Upper lobe of left lung (tissue), 6 donors: ENCODE results near the gene DAD1. TPM values are rescaled to one million over a fixed set of nuclear protein-coding genes. Genes with fewer than 3 reads are reported as not detected.
"Not testable (repeated sequence)": the region's sequence is repeated elsewhere in the genome, so short reads cannot be mapped to it uniquely, and the experiment has no call there.

Experiments used
- ATAC-seq, 2 donors: fragments of 200-7000 bp; cut with Tn5 transposase; one replicate each; pipeline ENCODE4 v1.9.1; 2022; ENCODE audit warnings: mild to moderate bottlenecking in 2 of 2, moderate library complexity in 2 of 2; ENCODE audit not compliant: low FRiP score in 2 of 2
- DNase-seq, 2 donors: peaks; one replicate each; pipeline ENCODE4 v3.0.0-alpha.2; 2019 to 2020
- H3K27ac ChIP-seq, 4 donors: fragments of 200-600 bp; sonication (generic); one replicate each; pipeline ENCODE4 v1.5.1; 2016 to 2019
- H3K27me3 ChIP-seq, 4 donors: fragments of 200-600 bp; sonication (generic); one replicate each; pipeline ENCODE4 v1.5.1; 2017 to 2019
- H3K36me3 ChIP-seq, 4 donors: fragments of 200-600 bp; sonication (generic); one replicate each; pipeline ENCODE4 v1.5.1; 2016 to 2019
- H3K4me1 ChIP-seq, 4 donors: fragments of 200-600 bp; sonication (generic); one replicate each; pipeline ENCODE4 v1.5.1; 2018 to 2019
- H3K4me3 ChIP-seq, 4 donors: fragments of 200-600 bp; sonication (generic); one replicate each; pipeline ENCODE4 v1.5.1; 2017 to 2019; ENCODE audit warnings: mild to moderate bottlenecking in 2 of 4, moderate library complexity in 1 of 4
- H3K9me3 ChIP-seq, 4 donors: fragments of 200-600 bp; sonication (generic); one replicate each; pipeline ENCODE4 v1.5.1; 2018 to 2019
- EP300 ChIP-seq, 4 donors: sonication (generic); formaldehyde crosslinking; IDR thresholded peaks; one replicate each; pipeline ENCODE4 v1.5.1; 2017; ENCODE audit warnings: antibody characterized with exemption in 4 of 4, control low read depth in 2 of 4
- POLR2A ChIP-seq, 4 donors: fragments of 450-650 bp; IDR thresholded peaks; one replicate each; pipeline ENCODE4 v1.5.1; 2016 to 2017; ENCODE audit warnings: antibody characterized with exemption in 4 of 4, mild to moderate bottlenecking in 2 of 4
- POLR2AphosphoS5 ChIP-seq, 2 donors: sonication (generic); formaldehyde crosslinking; IDR thresholded peaks; one replicate each; pipeline ENCODE4 v1.5.1; 2017; ENCODE audit warnings: antibody characterized with exemption in 2 of 2
- WGBS, 2 donors: methylation state at CpG; one replicate each; pipeline ENCODE4 v1.1.5; 2017 to 2018; 5-methylcytosine and 5-hydroxymethylcytosine counted together
- total RNA-seq, 6 donors: library from RNA; depleted of rRNA in 4 of 6; stranded (reverse); fragments of >200 nt in 4 of 6; gene quantifications; one replicate each; pipeline versions ENCODE4 v1.1.0 to v1.2.1, GENCODE V29; 2016 to 2021
- TF ChIP-seq, protein P1 (sequence below), 6 experiments: fragments of 450-650 bp in 4 of 6; fragments of 200-600 bp in 2 of 6; sonication (generic) in 2 of 6; IDR thresholded peaks; one replicate each; pipeline ENCODE4 v1.5.1; 2016 to 2019; ENCODE audit warnings: antibody characterized with exemption in 6 of 6
- donor health status: DM: no; HTN: no; CAD: no; lungs with moderate emphysema.
- donor health status: DM: no; HTN: yes; CAD: no; lungs with severe emphysema.

DAD1 gene
- total RNA-seq, 6 donors from 2014 or later: 8.4 to 188 (median 134) TPM

GRCh38 chr14:22547313-22547947, 41.6 kb downstream of the DAD1 start:
- H3K27ac ChIP-seq: peak overlapping the region in 2 of 4 donors; percentile 21 to 54
- WGBS, 2 donors: 66 to 75% methylated on average over 9 of the region's 9 CpGs
- no peak for TF ChIP-seq POLR2A (IDR thresholded peaks at IDR 0.05)

GRCh38 chr14:22546722-22547071, 42.3 kb downstream of the DAD1 start:
- no peaks in the 10 kb centered on the region for H3K27me3 ChIP-seq
- no peak for TF ChIP-seq POLR2AphosphoS5 (IDR thresholded peaks at IDR 0.05)
- no peak for TF ChIP-seq EP300 (IDR thresholded peaks at IDR 0.05)
- TF ChIP-seq POLR2A (IDR thresholded peaks at IDR 0.05): no peak
- TF ChIP-seq, protein P1, sequence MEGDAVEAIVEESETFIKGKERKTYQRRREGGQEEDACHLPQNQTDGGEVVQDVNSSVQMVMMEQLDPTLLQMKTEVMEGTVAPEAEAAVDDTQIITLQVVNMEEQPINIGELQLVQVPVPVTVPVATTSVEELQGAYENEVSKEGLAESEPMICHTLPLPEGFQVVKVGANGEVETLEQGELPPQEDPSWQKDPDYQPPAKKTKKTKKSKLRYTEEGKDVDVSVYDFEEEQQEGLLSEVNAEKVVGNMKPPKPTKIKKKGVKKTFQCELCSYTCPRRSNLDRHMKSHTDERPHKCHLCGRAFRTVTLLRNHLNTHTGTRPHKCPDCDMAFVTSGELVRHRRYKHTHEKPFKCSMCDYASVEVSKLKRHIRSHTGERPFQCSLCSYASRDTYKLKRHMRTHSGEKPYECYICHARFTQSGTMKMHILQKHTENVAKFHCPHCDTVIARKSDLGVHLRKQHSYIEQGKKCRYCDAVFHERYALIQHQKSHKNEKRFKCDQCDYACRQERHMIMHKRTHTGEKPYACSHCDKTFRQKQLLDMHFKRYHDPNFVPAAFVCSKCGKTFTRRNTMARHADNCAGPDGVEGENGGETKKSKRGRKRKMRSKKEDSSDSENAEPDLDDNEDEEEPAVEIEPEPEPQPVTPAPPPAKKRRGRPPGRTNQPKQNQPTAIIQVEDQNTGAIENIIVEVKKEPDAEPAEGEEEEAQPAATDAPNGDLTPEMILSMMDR (IDR thresholded peaks at IDR 0.05): no peak
- H3K4me3 ChIP-seq: no peak overlapping the region
- peak overlapping the region in 3 of 4 donors; percentile 23 to 48 (median 44) for H3K27ac ChIP-seq
- DNase-seq: no peak
- no peaks in the 10 kb centered on the region for H3K9me3 ChIP-seq
- WGBS, 2 donors: 77 to 91% methylated on average over 3 of the region's 3 CpGs
- peaks cover 2 to 7% (median 6%) of the 10 kb centered on the region in 4 donors for H3K4me1 ChIP-seq
- no peaks in the 10 kb centered on the region for H3K36me3 ChIP-seq
- ATAC-seq: no peak

More at GRCh38 chr14:22547313-22547947, 41.6 kb downstream of the DAD1 start:
- H3K36me3 ChIP-seq: no peaks in the 10 kb centered on the region
- H3K4me1 ChIP-seq: peaks cover 2 to 7% (median 6%) of the 10 kb centered on the region in 4 donors
- no peak for DNase-seq
- no peaks in the 10 kb centered on the region for H3K9me3 ChIP-seq
- no peak for ATAC-seq
- no peaks in the 10 kb centered on the region for H3K27me3 ChIP-seq
- no peak overlapping the region for H3K4me3 ChIP-seq

DNA sequence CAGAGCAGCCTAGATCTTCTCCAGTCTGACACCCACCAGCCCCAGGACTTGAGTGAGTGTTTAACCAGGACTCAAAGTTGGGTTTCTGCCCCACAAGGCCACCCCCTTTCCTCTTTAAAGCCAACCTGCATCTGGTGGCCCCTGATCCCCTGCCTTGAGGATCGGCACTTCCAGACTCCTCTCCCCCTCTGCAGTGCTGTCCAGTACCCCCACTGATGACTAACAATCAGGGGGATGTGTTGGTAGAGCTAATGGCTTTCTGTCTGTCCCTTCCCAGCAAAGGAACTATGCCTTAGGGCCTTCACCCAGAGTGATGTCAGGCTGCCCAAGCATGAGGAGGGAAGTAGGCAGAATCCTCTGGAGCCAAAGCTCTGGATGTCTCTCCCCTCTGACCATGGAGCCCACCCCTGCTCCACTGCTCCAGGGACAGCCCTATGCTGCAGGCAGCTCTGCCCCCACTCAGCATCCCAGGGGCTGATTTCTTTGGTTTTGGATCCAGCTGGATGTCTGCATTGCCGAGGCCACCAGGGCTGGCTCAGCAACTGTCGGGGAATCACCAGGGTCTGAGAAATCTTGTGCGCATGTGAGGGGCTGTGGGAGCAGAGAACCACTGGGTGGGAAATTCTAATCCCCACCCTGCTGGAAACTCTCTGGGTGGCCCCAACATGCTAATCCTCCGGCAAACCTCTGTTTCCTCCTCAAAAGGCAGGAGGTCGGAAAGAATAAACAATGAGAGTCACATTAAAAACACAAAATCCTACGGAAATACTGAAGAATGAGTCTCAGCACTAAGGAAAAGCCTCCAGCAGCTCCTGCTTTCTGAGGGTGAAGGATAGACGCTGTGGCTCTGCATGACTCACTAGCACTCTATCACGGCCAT, 42.9 kb downstream of the DAD1 start:
- Histone ChIP-seq H3K27me3 (no peaks in the 10 kb centered on the region), H3K36me3 (no peaks in the 10 kb centered on the region), H3K4me3 (no peak overlapping the region), H3K27ac (peak overlapping the region in 3 of 4 donors; percentile 23 to 48 (median 44)), H3K4me1 (peaks cover 2 to 7% (median 6%) of the 10 kb centered on the region in 4 donors), H3K9me3 (no peaks in the 10 kb centered on the region)
- 49 to 74% methylated on average over 7 to 9 of the region's 9 CpGs for WGBS, 2 donors
- TF ChIP-seq, protein P1 (IDR thresholded peaks at IDR 0.05): no peak
- TF ChIP-seq POLR2A (IDR thresholded peaks at IDR 0.05) (no peak), EP300 (IDR thresholded peaks at IDR 0.05) (no peak), POLR2AphosphoS5 (IDR thresholded peaks at IDR 0.05) (no peak)
- DNase-seq (no peak), ATAC-seq (peak; percentile 34 to 75)

DNA sequence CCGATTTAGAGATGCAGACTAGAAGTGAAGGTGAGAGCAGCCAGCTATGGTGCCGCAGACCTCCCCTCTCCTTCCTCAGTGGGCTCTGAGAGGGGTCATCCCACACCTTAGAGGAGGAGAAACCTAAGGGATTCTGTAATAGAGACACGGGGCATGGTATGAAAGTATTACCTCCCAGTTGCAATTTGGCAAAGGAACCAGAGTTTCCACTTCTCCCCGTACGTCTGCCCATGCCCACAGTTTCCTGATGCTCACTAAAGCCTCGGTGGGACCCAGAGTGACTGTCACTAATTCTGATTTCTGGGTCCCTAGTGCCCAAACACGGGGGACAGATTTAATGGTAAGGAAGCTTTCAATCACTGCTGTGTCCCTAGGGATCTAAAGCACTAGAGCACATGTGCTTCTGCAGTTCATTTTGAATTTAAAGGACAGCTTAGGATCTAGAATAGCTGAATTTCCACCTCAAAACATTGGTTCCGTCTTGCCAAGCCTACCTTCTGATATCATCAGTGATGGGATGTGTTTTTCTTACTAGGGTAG, 44.1 kb downstream of the DAD1 start:
- Histone ChIP-seq H3K27ac (no peak overlapping the region), H3K4me3 (no peak overlapping the region), H3K4me1 (peaks cover 2 to 7% (median 5%) of the 10 kb centered on the region in 4 donors), H3K36me3 (no peaks in the 10 kb centered on the region), H3K9me3 (no peaks in the 10 kb centered on the region), H3K27me3 (no peaks in the 10 kb centered on the region)
- TF ChIP-seq EP300 (IDR thresholded peaks at IDR 0.05) (no peak), POLR2AphosphoS5 (IDR thresholded peaks at IDR 0.05) (no peak), POLR2A (IDR thresholded peaks at IDR 0.05) (no peak)
- TF ChIP-seq, protein P1 (IDR thresholded peaks at IDR 0.05): no peak
- 59 to 73% methylated on average over 8 of the region's 8 CpGs for WGBS, 2 donors
- DNase-seq (no peak), ATAC-seq (no peak)

DNA sequence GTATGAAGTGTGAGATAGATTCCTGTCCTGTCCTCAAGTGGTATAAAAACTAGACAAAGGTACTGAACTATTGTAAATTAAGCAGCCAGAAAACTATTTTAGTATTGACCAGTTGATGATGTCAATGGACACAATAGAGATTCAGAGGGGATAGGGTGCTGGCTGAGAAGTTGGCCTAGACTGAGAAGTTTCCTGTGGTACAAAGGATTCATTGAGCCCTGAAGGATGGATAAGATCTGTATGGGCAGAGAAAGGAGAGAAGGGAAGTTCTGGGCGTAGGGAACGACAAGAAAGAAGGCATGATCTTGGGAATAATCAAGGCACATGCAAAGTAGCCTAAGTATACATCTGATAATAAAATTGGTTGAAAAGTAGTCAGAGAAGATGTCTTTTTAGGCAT, 44.6 kb downstream of the DAD1 start:
- no peak overlapping the region for H3K27ac ChIP-seq
- WGBS, 2 donors: 85 to 89% methylated on average over 2 of the region's 2 CpGs
- H3K9me3 ChIP-seq: no peaks in the 10 kb centered on the region
- H3K4me3 ChIP-seq: no peak overlapping the region
- ATAC-seq (no peak), DNase-seq (no peak)
- H3K27me3 ChIP-seq: no peaks in the 10 kb centered on the region
- H3K4me1 ChIP-seq: peaks cover 0 to 7% (median 3%) of the 10 kb centered on the region in 4 donors
- TF ChIP-seq POLR2AphosphoS5 (IDR thresholded peaks at IDR 0.05): no peak
- TF ChIP-seq EP300 (IDR thresholded peaks at IDR 0.05): no peak
- TF ChIP-seq POLR2A (IDR thresholded peaks at IDR 0.05): no peak
- TF ChIP-seq, protein P1 (IDR thresholded peaks at IDR 0.05): no peak
- H3K36me3 ChIP-seq: no peaks in the 10 kb centered on the region

DNA sequence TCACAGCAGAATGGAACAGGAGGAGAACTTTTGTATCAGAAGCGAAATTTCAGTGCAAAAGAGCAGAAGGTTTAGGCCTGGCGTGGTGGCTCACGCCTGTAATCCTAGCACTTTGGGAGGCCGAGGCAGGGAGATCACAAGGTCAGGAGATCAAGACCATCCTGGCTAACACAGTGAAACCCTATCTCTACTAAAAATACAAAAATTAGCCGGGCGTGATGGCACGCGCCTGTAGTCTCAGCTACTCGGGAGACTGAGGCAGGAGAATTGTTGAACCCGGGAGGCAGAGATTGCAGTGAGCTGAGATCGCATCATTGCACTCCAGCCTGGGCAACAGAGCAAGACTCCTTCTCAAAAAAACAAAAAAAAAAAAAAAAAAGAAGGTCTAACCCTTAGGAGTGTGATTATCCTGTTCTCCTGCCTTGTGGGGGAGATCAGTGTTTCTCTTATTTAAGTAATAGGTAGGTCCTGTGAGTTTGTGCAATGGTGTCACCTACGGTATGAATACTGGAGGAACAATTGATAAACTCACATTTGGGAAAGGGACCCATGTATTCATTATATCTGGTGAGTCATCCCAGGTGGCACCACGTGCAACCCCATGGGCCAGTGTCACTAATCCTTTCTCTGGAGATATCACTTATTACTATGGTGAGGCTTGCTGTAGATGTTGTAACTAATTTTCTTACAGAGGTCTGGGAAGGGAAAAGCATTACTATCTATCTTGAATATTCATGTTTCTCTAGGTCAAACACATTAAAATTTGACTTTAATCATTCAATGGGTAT, 45.3 kb downstream of the DAD1 start:
- not testable (repeated sequence) for DNase-seq, H3K36me3 ChIP-seq, H3K4me3 ChIP-seq, H3K27me3 ChIP-seq, ATAC-seq, H3K27ac ChIP-seq, H3K9me3 ChIP-seq, H3K4me1 ChIP-seq
- 96% methylated on average over 13 of the region's 13 CpGs for WGBS, 2 donors
